ENCODE data around the gene PAPPA2.
"Not testable (repeated sequence)": the region's sequence is repeated elsewhere in the genome, so short reads cannot be mapped to it uniquely, and the experiment has no call there.

Gene PAPPA2, protein sequence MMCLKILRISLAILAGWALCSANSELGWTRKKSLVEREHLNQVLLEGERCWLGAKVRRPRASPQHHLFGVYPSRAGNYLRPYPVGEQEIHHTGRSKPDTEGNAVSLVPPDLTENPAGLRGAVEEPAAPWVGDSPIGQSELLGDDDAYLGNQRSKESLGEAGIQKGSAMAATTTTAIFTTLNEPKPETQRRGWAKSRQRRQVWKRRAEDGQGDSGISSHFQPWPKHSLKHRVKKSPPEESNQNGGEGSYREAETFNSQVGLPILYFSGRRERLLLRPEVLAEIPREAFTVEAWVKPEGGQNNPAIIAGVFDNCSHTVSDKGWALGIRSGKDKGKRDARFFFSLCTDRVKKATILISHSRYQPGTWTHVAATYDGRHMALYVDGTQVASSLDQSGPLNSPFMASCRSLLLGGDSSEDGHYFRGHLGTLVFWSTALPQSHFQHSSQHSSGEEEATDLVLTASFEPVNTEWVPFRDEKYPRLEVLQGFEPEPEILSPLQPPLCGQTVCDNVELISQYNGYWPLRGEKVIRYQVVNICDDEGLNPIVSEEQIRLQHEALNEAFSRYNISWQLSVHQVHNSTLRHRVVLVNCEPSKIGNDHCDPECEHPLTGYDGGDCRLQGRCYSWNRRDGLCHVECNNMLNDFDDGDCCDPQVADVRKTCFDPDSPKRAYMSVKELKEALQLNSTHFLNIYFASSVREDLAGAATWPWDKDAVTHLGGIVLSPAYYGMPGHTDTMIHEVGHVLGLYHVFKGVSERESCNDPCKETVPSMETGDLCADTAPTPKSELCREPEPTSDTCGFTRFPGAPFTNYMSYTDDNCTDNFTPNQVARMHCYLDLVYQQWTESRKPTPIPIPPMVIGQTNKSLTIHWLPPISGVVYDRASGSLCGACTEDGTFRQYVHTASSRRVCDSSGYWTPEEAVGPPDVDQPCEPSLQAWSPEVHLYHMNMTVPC (N-terminal part only)

DNA sequence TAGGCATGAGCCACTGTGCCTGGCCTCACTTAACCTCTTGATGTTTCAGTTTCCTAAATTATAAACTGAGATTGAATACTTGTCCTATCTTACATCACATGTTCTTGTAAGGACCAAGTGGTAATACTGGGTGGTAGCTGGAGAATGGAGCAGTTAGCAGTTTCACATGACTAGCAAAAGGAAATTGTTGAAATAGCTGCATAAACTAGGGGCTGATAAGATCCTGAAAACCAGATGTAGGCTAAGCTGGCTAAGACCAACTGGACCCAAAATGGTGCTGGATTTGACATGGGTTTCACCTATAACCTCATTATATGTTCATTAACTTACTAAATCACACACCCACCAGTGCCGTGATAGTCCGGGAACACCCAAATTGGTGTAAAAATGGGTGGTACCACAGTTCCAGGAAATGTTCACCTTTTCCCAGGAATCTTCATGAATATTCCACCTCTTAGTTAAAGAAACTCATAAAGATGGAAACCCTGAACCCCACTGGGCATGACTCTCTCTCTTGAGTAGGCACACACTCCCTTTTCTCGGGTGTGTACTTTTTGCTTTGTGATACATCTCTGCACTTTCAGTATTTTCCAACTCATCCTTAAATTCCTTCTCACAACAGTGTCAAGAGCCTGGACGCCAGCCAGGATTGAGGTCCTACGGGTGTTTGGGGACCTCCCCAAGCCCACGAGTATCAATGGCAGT lies at the start of gene PAPPA2:
PAPPA2 (plus strand) TSS at position 502 of the 705 bp plus-strand sequence. CDS start 93,148 bp downstream, outside the sequence.
- TF ChIP-seq CTCF (IDR thresholded peaks at IDR 0.05; ENCODE audit: control insufficient read depth, extremely low read depth, insufficient read depth): no peak
- no peak for DNase-seq (ENCODE audit: low read depth)
- no peak within 1 kb of the TSS for H3K4me3 ChIP-seq (ENCODE audit: low read depth, low read length)

DNA sequence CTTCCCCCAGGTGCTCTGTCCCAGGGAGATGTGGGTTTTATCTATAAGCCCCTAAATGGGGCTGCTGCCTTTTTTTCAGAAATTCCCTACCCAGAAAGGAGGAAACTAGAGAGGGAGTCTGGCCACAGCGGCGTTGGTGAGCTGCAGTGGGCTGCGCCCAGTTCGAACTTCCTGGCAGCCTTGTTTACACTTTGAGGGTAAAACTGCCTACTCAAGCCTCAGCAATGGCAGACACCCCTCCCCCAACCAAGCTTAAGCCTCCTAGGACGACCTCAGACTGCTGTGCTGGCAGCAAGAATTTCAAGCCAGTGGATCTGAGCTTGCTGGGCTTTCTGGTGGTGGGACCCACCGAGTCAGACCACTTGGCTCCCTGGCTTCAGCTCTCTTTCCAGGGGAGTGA lies 46.2 kb upstream of the PAPPA2 start:
- H3K4me3 ChIP-seq (ENCODE audit: low read depth, low read length): no peak overlapping the region
- no peak for TF ChIP-seq CTCF (IDR thresholded peaks at IDR 0.05; ENCODE audit: control insufficient read depth, extremely low read depth, insufficient read depth)
- DNase-seq (ENCODE audit: low read depth): no peak

DNA sequence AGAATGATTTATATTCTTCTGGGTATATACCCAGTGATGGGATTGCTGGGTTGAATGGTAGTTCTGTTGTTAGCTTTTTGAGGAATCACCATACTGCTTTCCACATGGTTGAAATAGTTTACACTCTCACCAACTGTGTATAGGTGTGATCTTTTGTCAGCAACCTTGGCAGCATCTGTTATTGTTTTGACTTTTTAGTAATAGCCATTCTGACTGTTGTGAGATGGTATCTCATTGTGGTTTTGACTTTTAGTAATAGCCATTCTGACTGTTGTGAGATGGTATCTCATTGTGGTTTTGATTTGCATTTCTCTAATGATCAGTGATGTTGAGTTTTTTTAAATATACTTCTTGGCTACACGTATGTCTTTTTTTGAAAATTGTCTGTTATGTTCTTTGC lies 43.4 kb upstream of the PAPPA2 start:
- not testable (repeated sequence) for DNase-seq (ENCODE audit: low read depth); H3K4me3 ChIP-seq (ENCODE audit: low read depth, low read length)

GRCh38 chr1:176434234-176434633 lies 28.7 kb upstream of the PAPPA2 start:
- no peak for DNase-seq (ENCODE audit: low read depth)
- no peak overlapping the region for H3K4me3 ChIP-seq (ENCODE audit: low read depth, low read length)
- no peak for TF ChIP-seq CTCF (IDR thresholded peaks at IDR 0.05; ENCODE audit: control insufficient read depth, extremely low read depth, insufficient read depth)

DNA sequence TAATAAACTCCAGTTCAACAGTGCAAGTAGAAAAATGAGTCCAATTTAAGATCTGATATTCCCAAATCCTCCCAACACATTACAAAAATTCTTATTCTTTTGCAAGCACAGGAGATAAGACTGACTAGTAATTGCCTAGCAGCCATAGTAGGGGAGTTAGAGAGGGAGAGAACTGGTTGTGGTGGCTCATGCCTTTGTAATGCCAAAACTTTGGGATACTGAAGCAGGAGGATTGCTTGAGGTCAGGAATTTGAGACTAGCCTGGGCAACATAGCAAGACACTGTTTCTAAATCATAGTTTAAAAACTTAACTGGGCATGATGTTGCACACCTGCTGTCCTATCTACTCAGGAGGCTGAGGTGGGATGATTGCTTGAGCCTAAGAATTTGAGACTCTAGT lies 26.7 kb upstream of the PAPPA2 start:
- TF ChIP-seq CTCF (IDR thresholded peaks at IDR 0.05; ENCODE audit: control insufficient read depth, extremely low read depth, insufficient read depth): no peak
- no peak overlapping the region for H3K4me3 ChIP-seq (ENCODE audit: low read depth, low read length)
- no peak for DNase-seq (ENCODE audit: low read depth)

- DNase-seq (ENCODE audit: low read depth): no peak
- no peak for TF ChIP-seq CTCF (IDR thresholded peaks at IDR 0.05; ENCODE audit: control insufficient read depth, extremely low read depth, insufficient read depth)
- H3K4me3 ChIP-seq (ENCODE audit: low read depth, low read length): no peak overlapping the region
Measured at GRCh38 chr1:176440176-176440575, 22.8 kb upstream of the PAPPA2 start.

GRCh38 chr1:176444286-176444685 lies 18.7 kb upstream of the PAPPA2 start:
- no peak overlapping the region for H3K4me3 ChIP-seq (ENCODE audit: low read depth, low read length)
- peak; percentile 37 for TF ChIP-seq CTCF (IDR thresholded peaks at IDR 0.05; ENCODE audit: control insufficient read depth, extremely low read depth, insufficient read depth)
- no peak for DNase-seq (ENCODE audit: low read depth)

Data from LNCaP clone FGC (cell line).